ENCODE measurements around the gene ROCK1. TPM values are rescaled to one million over a fixed set of nuclear protein-coding genes. Genes with fewer than 3 reads are reported as not detected.
A peak's percentile ranks its signal among the peaks of the same experiment; 100 is the strongest.
"Not testable (repeated sequence)": the region's sequence is repeated elsewhere in the genome, so short reads cannot be mapped to it uniquely, and the experiment has no call there.

The ROCK1 gene
- total RNA-seq, 1 donor from 2014 or later: 68.2 TPM

DNA sequence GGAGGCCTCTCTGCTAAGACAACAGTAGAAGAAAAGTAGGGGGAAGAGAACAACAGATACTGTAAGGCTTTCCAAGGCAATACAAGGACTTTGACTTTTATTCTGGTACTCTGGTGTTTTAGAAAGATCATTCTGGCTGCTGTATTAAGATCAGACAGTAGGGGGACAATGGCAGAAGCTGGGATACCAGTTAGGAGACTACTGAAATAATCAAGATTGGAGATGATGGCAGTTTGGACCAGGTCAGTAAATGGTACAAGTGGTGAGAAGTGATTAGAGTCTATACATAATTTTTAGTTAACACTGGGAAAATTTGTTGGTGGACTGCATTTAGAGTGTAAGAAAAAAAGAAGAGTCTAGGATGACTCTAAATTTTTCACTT is 139.7 kb downstream of the ROCK1 start:
- Mint-ChIP-seq H3K27me3 (no peaks in the 10 kb centered on the region), H3K4me1 (no peaks in the 10 kb centered on the region), H3K4me3 (no peak overlapping the region), H3K36me3 (ENCODE audit: low read depth) (peaks cover 73% of the 10 kb centered on the region), H3K9me3 (no peaks in the 10 kb centered on the region), H3K27ac (no peak overlapping the region)
- no peak for DNase-seq
- CTCF ChIA-PET: interaction anchor here (1.4 kb wide), 1 partner anchor 162 kb away, joined by 6 read pairs; no protein-coding TSS in a partner anchor
- peak; percentile 47 for ATAC-seq (ENCODE audit: low read depth)
- POLR2A ChIA-PET: no interaction called here
- TF ChIP-seq, protein P1, sequence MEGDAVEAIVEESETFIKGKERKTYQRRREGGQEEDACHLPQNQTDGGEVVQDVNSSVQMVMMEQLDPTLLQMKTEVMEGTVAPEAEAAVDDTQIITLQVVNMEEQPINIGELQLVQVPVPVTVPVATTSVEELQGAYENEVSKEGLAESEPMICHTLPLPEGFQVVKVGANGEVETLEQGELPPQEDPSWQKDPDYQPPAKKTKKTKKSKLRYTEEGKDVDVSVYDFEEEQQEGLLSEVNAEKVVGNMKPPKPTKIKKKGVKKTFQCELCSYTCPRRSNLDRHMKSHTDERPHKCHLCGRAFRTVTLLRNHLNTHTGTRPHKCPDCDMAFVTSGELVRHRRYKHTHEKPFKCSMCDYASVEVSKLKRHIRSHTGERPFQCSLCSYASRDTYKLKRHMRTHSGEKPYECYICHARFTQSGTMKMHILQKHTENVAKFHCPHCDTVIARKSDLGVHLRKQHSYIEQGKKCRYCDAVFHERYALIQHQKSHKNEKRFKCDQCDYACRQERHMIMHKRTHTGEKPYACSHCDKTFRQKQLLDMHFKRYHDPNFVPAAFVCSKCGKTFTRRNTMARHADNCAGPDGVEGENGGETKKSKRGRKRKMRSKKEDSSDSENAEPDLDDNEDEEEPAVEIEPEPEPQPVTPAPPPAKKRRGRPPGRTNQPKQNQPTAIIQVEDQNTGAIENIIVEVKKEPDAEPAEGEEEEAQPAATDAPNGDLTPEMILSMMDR (IDR thresholded peaks at IDR 0.05): no peak
- intact Hi-C loops (cut with micrococcal nuclease): loop anchor here (1.0 kb wide), 2 partner anchors 163 to 206 kb away; no protein-coding TSS in a partner anchor

DNA sequence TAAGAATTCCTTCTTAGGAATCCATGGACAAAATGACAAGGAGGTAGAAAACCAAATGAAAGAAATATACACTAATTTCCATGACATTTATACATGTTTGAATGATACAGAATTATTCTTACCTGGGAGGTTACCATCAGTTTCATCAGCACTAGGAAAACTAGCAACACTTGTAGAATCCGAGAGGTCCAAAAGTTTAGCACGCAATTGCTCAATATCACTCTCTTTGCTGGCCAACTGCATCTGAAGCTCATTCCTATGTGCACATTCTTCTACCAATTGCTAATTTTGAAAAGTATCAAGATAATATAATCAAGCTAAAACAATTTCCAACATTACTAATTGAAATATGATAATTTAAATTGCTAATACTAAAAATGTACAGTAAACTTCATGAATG is 144.8 kb downstream of the ROCK1 start:
- no peak for ATAC-seq (ENCODE audit: low read depth)
- Mint-ChIP-seq H3K4me3 (no peak overlapping the region), H3K4me1 (no peaks in the 10 kb centered on the region), H3K27ac (no peak overlapping the region), H3K36me3 (ENCODE audit: low read depth) (peaks cover 71% of the 10 kb centered on the region), H3K27me3 (no peaks in the 10 kb centered on the region), H3K9me3 (no peaks in the 10 kb centered on the region)
- intact Hi-C loops (cut with micrococcal nuclease): loop anchor here (5.0 kb wide), 1 partner anchor 41 kb away; no protein-coding TSS in a partner anchor
- ChIA-PET CTCF (interaction anchor here (1.2 kb wide), 1 partner anchor 213 kb away, joined by 3 read pairs; no protein-coding TSS in a partner anchor), POLR2A (no interaction called here)
- DNase-seq: no peak
- TF ChIP-seq, protein P1 (IDR thresholded peaks at IDR 0.05): no peak

DNA sequence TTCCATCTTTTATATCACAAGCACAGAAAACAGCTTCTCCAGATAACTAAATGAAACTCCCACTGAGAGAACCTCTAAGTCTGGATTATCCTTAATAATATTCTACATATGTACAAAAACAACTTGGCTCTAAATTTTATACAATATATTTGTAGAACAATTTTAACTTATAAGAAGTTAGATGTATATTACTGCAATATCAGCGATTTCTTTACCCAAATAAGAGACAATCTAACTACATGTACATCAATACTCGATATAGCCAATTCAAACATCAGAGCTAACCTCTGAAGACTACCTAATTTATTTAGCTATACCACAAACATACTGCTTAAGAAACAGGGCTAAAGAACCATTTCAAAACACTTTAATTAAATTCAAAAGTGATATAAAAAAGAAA is 148.6 kb downstream of the ROCK1 start:
- H3K4me3 Mint-ChIP-seq: no peak overlapping the region
- CTCF ChIA-PET: no interaction called here
- peaks cover 61% of the 10 kb centered on the region for H3K36me3 Mint-ChIP-seq (ENCODE audit: low read depth)
- intact Hi-C loops (cut with micrococcal nuclease): no loop called here
- TF ChIP-seq, protein P1 (IDR thresholded peaks at IDR 0.05): no peak
- no peaks in the 10 kb centered on the region for H3K9me3 Mint-ChIP-seq
- no peak overlapping the region for H3K27ac Mint-ChIP-seq
- no peaks in the 10 kb centered on the region for H3K4me1 Mint-ChIP-seq
- POLR2A ChIA-PET: no interaction called here
- ATAC-seq (ENCODE audit: low read depth): no peak
- no peaks in the 10 kb centered on the region for H3K27me3 Mint-ChIP-seq
- no peak for DNase-seq

DNA sequence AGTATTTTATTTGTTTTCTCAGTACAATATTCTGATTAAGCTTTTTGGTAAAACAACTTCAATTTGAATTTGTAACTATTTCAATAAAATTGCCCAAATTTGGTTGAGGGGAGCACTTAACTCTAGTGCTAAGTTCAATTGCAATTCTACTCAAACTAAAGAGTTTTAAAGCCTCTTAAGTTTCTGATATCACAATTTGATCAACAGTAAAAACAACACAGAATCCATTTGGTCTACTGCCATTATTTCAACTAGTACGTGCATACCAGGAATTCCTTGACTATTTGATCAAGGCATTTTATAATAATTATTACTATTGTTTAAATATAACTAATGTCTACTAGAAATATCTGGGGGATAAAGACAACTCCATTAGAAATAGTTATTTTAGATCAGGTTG is 150.9 kb downstream of the ROCK1 start:
- Mint-ChIP-seq H3K36me3 (ENCODE audit: low read depth) (peaks cover 49% of the 10 kb centered on the region), H3K4me3 (no peak overlapping the region), H3K4me1 (no peaks in the 10 kb centered on the region), H3K27ac (no peak overlapping the region), H3K9me3 (no peaks in the 10 kb centered on the region), H3K27me3 (no peaks in the 10 kb centered on the region)
- TF ChIP-seq, protein P1 (IDR thresholded peaks at IDR 0.05): no peak
- intact Hi-C loops (cut with micrococcal nuclease): no loop called here
- ChIA-PET CTCF (no interaction called here), POLR2A (no interaction called here)
- DNase-seq (no peak), ATAC-seq (ENCODE audit: low read depth) (no peak)

DNA sequence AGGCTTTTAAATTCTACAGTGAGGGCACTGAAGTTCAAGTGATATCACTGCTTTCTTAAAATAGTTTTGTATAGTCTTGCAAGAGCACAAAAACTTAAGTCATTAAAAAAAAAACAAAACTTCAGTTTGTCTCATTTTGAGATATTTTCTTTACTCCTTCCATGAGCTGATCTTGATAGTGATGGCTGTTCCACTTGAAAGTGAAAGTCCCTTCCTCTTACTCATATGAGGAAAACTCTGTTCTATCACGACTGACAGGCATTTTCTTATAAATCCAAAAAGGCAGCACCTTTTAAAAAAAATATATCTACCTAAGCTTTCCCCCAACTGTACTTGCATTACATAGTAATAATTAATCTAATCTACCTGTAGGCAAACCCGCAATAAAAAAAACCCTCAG is 160.8 kb downstream of the ROCK1 start:
- CTCF ChIA-PET; ATAC-seq (ENCODE audit: low read depth); H3K4me1 Mint-ChIP-seq; POLR2A ChIA-PET; H3K4me3 Mint-ChIP-seq; DNase-seq; H3K27me3 Mint-ChIP-seq; H3K27ac Mint-ChIP-seq; H3K9me3 Mint-ChIP-seq; intact Hi-C loops (cut with micrococcal nuclease): not testable (repeated sequence)
- H3K36me3 Mint-ChIP-seq (ENCODE audit: low read depth): peaks cover 29% of the 10 kb centered on the region

Other genes with a start within 250 kb of the ROCK1 start
- not detected in 2 replicates for gene GREB1L, start 130.4 kb upstream of the ROCK1 start, total RNA-seq